B cell (primary cell): ENCODE results near the gene PKP1.

Experiments used
- CTCF ChIP-seq: fragments of 200-600 bp; IDR thresholded peaks from one replicate; pipeline ENCODE4 v1.8.0; 2022; ENCODE audit warnings: antibody characterized with exemption, mild to moderate bottlenecking
- EZH2 ChIP-seq: IDR thresholded peaks from 2 replicates; pipeline ENCODE4 v1.6.1; 2012; ENCODE audit warnings: borderline replicate concordance, low read depth, mild to moderate bottlenecking, moderate library complexity, low read length; ENCODE audit not compliant: insufficient read depth, poor library complexity, severe bottlenecking

DNA sequence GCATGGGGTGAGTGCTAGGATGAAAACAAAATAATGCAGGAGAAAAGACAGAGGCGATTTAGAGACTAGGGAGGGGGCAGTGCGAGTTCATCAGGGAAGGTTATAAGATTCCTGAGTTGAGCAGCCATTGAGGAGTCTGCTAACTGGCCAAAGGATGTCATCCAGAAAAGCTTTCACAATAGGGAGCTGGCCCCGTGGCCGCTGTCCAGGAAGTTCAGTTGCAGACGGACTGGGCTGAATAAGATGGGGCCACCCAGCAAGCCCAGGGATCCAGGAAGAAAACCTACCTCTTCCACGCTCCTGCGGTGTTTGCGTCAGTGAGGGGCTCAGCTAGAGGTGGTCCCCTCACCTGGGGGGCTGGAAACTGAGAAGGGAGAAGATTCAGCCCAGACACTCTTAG lies 4.0 kb upstream of the PKP1 start:
- no peak for TF ChIP-seq CTCF
- TF ChIP-seq EZH2 = no peak
